GM12864 (cell line): Measurements from ENCODE around the gene ANKRD53.

ENCODE experiments used
- DNase-seq: peaks from one replicate; pipeline ENCODE4 v3.0.0-alpha.2; 2011; ENCODE audit warnings: low read depth
- H3K4me3 ChIP-seq: 2 replicates; pipeline ENCODE4 v1.5.1; 2011; ENCODE audit warnings: mild to moderate bottlenecking, low read depth, low read length, control low read depth
- CTCF ChIP-seq: IDR thresholded peaks from 2 replicates; pipeline ENCODE4 v1.5.1; 2011; ENCODE audit warnings: low read depth, mild to moderate bottlenecking, moderate library complexity, low read length, control low read depth, inconsistent platforms; ENCODE audit errors: missing control alignments

The ANKRD53 gene

GRCh38 chr2:71000780-71001591 is 22.6 kb downstream of the ANKRD53 start:
- TF ChIP-seq CTCF: peak; percentile 97
- peak; percentile 45 for DNase-seq
- H3K4me3 ChIP-seq: peak overlapping the region; percentile 46

- DNase-seq: no peak
- H3K4me3 ChIP-seq: no peak overlapping the region
- TF ChIP-seq CTCF: no peak
These were observed 23.1 kb downstream of the ANKRD53 start for GRCh38 chr2:71001592-71001927.

- no peak for DNase-seq
- no peak overlapping the region for H3K4me3 ChIP-seq
- TF ChIP-seq CTCF: no peak
These were observed 23.6 kb downstream of the ANKRD53 start for GRCh38 chr2:71001981-71002570.

GRCh38 chr2:71003396-71003795 is 25.0 kb downstream of the ANKRD53 start:
- no peak for TF ChIP-seq CTCF
- H3K4me3 ChIP-seq: no peak overlapping the region
- no peak for DNase-seq

GRCh38 chr2:71003966-71004755 is 25.7 kb downstream of the ANKRD53 start:
- no peak for DNase-seq
- no peak for TF ChIP-seq CTCF
- no peak overlapping the region for H3K4me3 ChIP-seq

- H3K4me3 ChIP-seq: no peak overlapping the region
- TF ChIP-seq CTCF: no peak
- no peak for DNase-seq
These were observed 26.4 kb downstream of the ANKRD53 start for GRCh38 chr2:71004857-71005256.
